ENCODE results near the gene RAP1GAP. TPM values are rescaled to one million over a fixed set of nuclear protein-coding genes. Genes with fewer than 3 reads are reported as not detected.

RAP1GAP gene
- total RNA-seq, 2 donors from 2014 or later = 0.07 to 0.42 TPM

DNA sequence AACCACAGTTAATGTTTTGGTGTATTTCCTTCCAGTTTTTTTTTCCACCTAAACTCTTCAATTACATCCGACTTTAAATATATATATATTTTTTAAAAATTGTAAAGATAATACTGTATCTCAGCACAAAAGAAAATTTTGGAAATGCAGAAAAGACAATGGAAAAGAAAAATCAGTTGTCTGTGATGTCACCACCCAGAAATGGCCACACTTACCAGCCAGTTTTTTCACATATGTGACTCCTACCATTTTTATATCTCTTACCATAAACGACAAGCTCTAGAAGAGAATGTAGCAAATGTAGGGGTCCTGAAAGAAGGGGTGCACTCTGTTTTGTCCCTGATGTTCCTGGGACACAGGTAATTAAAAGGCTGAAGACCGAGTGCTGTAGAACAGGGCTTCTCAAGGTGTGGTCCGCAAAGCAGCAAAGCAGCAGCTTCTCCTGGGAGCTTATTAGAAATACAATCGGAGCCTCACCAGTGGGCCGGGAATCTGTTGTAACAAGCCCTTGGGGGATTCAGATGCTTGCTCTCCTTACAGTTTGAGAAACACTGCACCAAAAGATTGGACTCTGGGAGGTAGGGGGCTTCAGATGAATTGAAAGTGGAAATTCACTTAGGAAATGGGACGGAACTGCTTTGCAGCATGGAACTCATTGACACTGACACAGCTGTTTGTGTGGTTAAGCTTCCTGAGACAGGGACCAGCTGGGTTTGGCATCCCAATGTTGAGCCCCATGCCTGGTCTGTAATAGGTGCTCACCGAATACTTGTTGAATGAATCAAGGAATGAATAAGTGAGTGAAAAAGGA, 115.8 kb downstream of the RAP1GAP start:
- peaks cover 46% of the 10 kb centered on the region for H3K27me3 Mint-ChIP-seq
- DNase-seq (no peak), ATAC-seq (no peak)
- no peaks in the 10 kb centered on the region for H3K9me3 ChIP-seq (ENCODE audit: control insufficient read depth, low read length, poor library complexity, severe bottlenecking)
- no peak overlapping the region for H3K27ac Mint-ChIP-seq
- peaks cover 2% of the 10 kb centered on the region for H3K4me1 Mint-ChIP-seq
- no peak overlapping the region for H3K4me3 Mint-ChIP-seq
- H3K36me3 Mint-ChIP-seq (ENCODE audit: low read depth) = peaks cover 2% of the 10 kb centered on the region

DNA sequence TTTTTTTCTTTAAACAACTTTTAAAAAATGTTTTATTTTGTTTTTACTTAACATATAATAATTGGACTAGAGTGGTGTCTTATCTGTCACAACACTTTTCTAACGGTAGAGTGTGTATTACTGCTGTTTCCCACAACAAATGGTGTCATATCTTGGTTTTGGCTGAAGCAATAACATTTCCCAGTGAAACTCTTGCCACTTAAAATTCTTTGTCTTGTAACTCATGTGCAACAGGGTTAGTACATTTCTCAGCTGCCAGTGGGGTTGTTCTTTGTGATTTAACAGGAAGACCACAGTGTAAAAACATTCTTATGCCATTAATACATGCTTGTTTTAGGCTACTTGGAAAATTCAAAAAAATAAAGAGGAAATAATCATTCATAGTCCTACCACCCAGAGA, 116.4 kb downstream of the RAP1GAP start:
- H3K4me1 Mint-ChIP-seq = peaks cover 2% of the 10 kb centered on the region
- peaks cover 39% of the 10 kb centered on the region for H3K27me3 Mint-ChIP-seq
- peaks cover 2% of the 10 kb centered on the region for H3K36me3 Mint-ChIP-seq (ENCODE audit: low read depth)
- ATAC-seq = no peak
- H3K27ac Mint-ChIP-seq = no peak overlapping the region
- H3K4me3 Mint-ChIP-seq = no peak overlapping the region
- no peak for DNase-seq
- H3K9me3 ChIP-seq (ENCODE audit: control insufficient read depth, low read length, poor library complexity, severe bottlenecking) = no peaks in the 10 kb centered on the region

DNA sequence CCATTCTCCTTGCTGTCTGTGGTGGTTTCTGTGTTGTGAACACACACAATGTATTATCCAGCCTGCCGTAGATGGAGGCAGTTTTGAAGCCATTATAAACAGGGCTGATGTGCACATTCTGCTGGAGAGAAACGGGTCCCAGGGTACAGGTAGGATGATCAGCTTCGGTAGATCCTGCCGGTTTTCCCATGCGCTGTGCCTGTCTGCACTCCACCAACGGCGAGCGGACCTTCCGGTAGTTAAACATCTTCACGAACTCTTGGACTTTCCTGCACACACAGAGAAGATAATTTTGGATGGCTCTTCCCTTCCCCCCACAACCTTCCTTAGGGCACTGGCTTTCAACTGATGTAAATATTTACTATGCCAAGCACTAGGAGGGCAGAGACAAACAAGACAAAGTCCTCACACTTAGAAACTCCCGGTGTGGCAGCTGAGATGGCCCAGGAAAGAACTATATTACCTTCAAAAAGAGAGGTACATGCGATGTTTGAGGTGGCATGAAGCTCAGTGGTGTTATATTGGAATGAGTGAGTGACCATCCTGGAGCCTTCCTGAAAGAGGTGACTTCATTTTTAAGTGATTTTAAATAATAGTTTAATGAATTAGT, 118.2 kb downstream of the RAP1GAP start:
- H3K4me1 Mint-ChIP-seq = peaks cover 2% of the 10 kb centered on the region
- peaks cover 28% of the 10 kb centered on the region for H3K27me3 Mint-ChIP-seq
- no peak overlapping the region for H3K4me3 Mint-ChIP-seq
- no peak for DNase-seq
- H3K27ac Mint-ChIP-seq = no peak overlapping the region
- H3K36me3 Mint-ChIP-seq (ENCODE audit: low read depth) = no peaks in the 10 kb centered on the region
- H3K9me3 ChIP-seq (ENCODE audit: control insufficient read depth, low read length, poor library complexity, severe bottlenecking) = no peaks in the 10 kb centered on the region
- ATAC-seq = no peak

DNA sequence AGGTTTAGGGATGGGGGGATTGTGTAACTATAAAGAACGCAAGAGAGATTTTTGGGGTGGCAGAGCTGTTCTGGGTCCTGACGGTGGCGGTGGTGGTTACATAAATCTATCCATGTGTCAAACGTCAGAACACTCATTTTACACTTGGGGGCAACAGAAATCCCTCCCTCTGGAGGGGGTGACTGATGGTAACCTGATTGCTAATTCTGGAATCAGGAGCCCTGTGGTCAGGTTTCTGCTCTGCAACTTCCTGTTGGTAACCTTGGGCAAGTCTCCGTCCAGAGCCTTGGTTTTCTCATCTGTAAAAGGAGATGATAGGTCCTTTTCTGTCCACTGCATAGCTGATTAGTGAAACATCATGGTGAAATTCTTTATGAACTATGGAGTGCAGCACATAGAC, 119.1 kb downstream of the RAP1GAP start:
- H3K9me3 ChIP-seq (ENCODE audit: control insufficient read depth, low read length, poor library complexity, severe bottlenecking) = no peaks in the 10 kb centered on the region
- DNase-seq (no peak), ATAC-seq (no peak)
- H3K4me1 Mint-ChIP-seq = peaks cover 2% of the 10 kb centered on the region
- peaks cover 23% of the 10 kb centered on the region for H3K27me3 Mint-ChIP-seq
- H3K4me3 Mint-ChIP-seq = no peak overlapping the region
- H3K27ac Mint-ChIP-seq = no peak overlapping the region
- no peaks in the 10 kb centered on the region for H3K36me3 Mint-ChIP-seq (ENCODE audit: low read depth)

DNA sequence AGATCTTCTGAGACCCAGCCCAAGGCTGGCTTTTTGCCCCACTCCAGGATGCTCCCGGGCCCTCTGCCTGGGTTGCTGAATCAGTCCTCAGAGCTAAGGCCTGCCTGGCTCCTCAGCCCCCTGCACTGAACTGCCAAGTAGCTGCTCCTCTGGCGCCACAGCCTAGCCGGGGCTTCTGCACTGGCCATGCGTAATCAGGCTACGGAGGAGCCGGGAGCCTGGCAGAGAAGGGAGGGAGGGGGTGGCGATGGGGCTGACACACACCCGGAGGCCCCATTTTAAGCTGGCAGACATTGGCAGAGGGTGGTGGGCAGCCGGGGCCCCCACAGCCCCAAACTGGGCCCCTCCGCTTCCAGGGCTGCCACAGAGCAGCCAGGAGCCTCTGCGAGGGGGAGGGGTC, 121.3 kb downstream of the RAP1GAP start:
- Mint-ChIP-seq H3K27ac (no peak overlapping the region), H3K4me1 (peaks cover 2% of the 10 kb centered on the region), H3K4me3 (no peak overlapping the region), H3K27me3 (peaks cover 28% of the 10 kb centered on the region), H3K36me3 (ENCODE audit: low read depth) (no peaks in the 10 kb centered on the region)
- ATAC-seq (no peak), DNase-seq (no peak)
- H3K9me3 ChIP-seq (ENCODE audit: control insufficient read depth, low read length, poor library complexity, severe bottlenecking) = no peaks in the 10 kb centered on the region

Other genes with a start within 250 kb of the RAP1GAP start
- 10 to 100 TPM; 11.4 to 15.6 TPM for gene NBPF3, start 229.2 kb downstream of the RAP1GAP start, total RNA-seq
- not detected for gene ALPL, start 159.9 kb downstream of the RAP1GAP start, total RNA-seq
- gene USP48, start 113.8 kb upstream of the RAP1GAP start, total RNA-seq = 10 to 100 TPM; 84.3 to 93.3 TPM
- not detected for gene LDLRAD2, start 142.9 kb upstream of the RAP1GAP start, total RNA-seq

All from T-helper 17 cell (primary cell).